ENCODE results near the gene BMERB1.

The BMERB1 gene

GRCh38 chr16:15498427-15499175 is 64.2 kb downstream of the BMERB1 start:
- DNase-seq (ENCODE audit: low read depth in 2 of 2), result no peak

DNA sequence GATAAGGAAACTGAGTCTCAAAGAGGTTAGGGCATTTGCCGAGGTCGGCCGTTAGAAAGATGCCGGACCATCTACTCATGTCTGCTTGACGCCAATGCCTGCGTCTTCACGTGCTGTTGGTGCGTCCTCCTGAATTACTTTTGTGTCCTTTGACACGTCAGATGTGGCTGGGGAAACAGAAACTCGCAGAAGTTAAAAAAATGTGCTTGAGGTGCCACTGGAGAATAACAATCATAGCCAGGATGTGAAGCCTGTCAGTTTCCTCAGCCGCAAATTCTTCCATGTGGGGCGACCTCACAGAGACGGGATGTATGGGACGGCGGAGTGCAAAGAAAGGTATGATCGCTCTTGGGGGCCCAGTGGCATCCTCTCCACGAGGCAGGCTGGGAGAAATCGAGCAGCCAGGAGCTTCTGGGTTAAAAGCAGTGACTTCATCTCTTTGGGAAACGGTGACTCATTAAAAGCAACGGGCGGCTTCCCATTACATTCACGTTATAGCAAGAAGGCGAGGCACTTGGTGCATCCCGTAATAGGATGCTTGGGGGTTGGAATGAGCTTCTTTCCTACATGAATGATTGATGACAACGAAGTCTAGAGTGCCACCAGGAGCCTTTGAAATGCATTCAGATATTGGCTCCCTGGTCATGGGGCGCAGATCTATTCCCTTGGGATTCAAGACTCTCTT is 67.8 kb downstream of the BMERB1 start:
- no peak for DNase-seq (ENCODE audit: low read depth in 2 of 2)

DNA sequence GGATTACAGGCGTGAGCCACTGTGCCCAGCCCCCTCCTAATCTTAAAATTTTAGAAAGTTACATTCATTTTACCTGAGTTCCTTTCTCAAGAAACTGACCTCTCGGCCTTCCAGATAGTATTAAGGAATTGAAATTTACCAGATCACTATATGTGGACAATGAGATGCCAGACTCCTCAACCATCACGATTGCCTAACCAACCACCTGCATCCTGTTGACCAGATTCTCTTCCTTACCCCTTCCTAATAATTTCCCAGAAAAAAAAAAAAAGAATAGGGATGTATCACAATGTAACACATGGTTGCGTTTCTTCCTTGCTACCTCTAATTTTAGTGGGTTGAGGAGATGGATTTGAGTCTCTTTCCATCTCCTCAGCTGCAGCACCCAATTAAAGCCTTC is 72.1 kb downstream of the BMERB1 start:
- DNase-seq (ENCODE audit: low read depth in 2 of 2), result no peak

GRCh38 chr16:15507301-15507958 is 73.0 kb downstream of the BMERB1 start:
- DNase-seq (ENCODE audit: low read depth in 2 of 2), result no peak

DNA sequence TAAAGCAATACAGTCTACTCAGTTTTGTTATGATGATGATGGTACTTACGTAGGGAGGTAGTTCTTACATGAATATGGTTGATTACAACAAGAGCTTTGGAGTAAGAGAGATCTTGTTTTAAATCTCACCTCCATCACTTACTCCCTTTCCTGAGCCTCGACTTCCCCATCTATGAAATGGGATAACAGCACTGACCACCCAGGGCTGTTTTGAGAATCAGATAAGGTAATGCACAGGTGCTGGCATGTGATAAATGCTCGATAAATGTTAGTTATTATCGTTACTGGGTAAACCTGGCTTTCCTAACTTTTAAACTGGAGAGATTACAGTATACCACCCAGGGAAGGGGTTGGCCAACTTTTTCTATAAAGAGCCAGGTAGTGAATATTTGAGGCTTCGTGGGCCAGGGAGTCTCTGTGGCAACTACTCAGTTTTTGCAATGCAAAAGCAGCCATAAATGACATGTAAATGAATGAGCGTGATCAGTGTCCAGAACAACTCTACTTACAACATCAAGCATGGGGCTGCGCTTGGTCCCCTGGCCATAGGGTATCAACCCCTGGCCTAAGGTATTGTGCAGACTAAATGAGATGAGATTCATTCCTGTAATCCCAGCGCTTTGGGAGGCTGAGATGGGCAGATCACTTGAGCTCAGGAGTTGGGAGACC is 73.7 kb downstream of the BMERB1 start:
- no peak for DNase-seq (ENCODE audit: low read depth in 2 of 2)

- peak in 1 of 2 donors; percentile 36 for DNase-seq (ENCODE audit: low read depth in 2 of 2)
Measured at GRCh38 chr16:15509051-15509592, 74.7 kb downstream of the BMERB1 start.

- no peak for DNase-seq (ENCODE audit: low read depth in 2 of 2)
Measured at GRCh38 chr16:15509593-15510535, 75.5 kb downstream of the BMERB1 start.

DNA sequence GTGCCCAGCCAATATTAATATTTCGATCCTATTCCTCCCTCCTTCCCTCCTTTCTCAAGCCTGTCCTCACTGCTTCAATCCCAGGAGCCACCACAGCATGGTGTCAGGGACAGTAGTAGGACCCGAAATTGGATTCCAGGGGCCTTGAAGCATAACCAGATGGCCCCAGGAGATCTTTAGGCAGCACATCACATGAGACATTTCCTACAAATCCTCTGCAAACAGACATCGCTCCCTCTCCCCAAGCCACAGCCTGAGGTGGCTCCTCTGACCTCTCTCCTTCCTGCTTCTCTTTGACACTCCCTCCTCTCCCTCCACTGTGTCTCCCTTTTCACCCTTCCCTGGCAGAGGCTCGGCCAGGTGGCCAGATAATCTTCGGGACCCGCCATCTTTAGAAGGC is 76.6 kb downstream of the BMERB1 start:
- no peak for DNase-seq (ENCODE audit: low read depth in 2 of 2)

DNA sequence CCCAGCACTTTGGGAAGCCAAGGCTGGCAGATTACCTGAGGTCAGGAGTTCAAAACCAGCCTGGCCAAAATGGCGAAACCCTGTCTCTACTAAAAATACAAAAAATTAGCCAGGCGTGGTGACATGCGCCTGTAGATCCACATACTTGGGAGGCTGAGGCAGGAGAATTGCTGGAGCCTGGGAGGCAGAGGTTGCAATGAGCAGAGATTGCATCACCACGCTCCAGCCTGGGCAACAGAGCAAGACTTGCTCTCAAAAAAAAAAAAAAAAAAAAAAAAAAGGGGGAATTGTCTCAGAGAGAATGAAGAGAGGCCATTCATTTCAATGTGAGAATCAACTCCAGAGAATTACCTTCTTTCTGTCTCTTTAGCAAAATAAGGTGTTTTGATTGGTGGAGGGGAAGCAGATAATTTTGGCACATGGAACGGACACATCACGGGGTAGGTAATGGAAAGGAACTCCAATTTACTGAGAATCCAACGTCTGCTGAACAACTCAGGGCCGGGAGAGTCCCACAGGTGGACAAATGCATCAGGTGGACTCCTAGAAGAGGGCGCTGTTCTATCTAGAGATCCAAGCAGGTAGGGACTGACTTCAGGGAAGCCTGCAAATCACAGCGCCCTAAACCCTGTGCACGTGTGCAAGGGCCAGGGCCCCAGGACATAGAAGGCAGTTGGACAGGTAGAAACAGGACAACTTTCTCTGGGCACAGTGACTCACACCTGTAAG is 77.5 kb downstream of the BMERB1 start:
- no peak for DNase-seq (ENCODE audit: low read depth in 2 of 2)

DNA sequence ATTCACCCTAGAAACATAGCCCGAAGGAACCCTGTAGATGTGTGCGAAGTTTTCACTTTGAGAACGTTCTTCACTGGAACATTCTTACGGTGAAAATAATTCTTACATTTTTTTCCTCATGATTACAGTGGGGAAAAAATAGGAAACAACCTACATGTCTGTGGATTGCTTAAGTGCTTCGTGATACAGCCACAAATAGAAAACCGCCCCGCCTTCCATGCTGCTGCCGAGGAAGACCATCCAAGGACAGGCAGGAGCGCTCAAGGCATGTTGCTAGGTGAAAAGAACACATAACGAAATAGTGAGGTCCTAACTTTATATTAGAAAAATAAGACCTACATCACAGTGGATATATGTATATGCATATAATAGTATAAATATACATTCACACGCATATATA is 78.8 kb downstream of the BMERB1 start:
- no peak for DNase-seq (ENCODE audit: low read depth in 2 of 2)

- no peak for DNase-seq (ENCODE audit: low read depth in 2 of 2)
Measured at GRCh38 chr16:15515992-15516391, 81.6 kb downstream of the BMERB1 start.

- no peak for DNase-seq (ENCODE audit: low read depth in 2 of 2)
Measured at GRCh38 chr16:15516609-15517008, 82.2 kb downstream of the BMERB1 start.

GRCh38 chr16:15517743-15518377 is 83.5 kb downstream of the BMERB1 start:
- DNase-seq (ENCODE audit: low read depth in 2 of 2), result no peak

DNA sequence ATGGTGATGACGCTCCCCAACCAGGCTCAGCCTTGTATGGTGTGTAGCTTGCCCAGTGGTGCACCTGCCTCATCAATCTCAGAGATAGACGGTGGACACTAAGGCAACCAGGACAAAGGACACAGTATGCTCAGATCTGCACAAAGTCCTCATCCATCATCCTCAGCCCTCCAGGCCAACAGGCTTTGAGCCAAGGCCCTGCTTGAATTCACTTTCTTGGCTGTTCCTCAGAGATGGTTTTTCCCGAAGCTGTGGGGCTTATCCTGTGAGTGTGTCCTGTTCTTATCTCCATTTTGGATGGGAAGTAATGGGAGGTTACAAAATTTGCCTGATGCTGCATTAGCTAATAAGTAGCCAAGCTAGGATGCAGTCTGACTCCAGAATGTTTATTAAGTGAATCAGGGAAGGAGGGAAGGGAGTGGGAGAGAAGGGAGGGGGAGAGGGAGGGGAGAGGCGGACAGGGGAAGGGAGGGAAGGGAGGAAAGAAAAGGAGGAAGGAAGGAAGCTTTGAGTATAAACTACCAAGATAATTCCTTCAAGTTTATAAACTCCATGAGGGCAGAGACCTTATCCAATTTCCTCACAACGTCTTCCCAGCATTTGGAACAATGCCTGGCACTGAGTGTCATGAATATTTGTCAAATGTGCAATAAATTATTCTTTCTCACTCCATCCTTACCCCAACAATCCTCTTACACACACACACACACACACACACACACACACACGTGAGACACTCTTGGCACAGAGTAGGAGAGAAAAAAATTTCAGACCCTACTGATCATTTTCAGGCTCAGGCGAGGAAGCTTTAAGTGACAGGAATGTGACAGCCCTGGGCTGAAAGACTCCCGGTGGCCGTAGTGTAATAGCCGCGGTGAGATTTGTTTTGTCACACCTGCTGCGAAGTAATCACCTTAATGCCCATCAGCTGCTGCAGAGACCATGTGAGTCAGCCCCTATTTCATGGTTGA is 84.3 kb downstream of the BMERB1 start:
- DNase-seq (ENCODE audit: low read depth in 2 of 2), result no peak

- no peak for DNase-seq (ENCODE audit: low read depth in 2 of 2)
Measured at GRCh38 chr16:15519790-15520189, 85.4 kb downstream of the BMERB1 start.

DNA sequence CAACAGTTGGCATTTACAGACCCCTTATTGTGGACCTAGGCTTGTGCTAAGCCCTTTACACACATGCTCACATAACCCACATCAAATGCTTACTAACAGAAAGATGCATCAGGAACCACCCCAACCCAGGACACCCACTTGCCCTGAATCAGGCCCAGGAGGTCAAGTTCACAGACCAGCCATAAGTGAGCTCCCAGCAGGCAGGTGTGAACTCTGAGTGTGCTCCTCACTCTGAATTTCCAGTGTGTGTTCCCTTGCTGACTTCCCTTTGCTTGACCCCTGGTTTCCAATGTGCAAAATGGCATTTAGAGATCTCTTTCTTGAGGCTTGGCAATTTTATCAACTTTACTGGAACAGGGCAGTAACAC is 87.0 kb downstream of the BMERB1 start:
- no peak for DNase-seq (ENCODE audit: low read depth in 2 of 2)

DNA sequence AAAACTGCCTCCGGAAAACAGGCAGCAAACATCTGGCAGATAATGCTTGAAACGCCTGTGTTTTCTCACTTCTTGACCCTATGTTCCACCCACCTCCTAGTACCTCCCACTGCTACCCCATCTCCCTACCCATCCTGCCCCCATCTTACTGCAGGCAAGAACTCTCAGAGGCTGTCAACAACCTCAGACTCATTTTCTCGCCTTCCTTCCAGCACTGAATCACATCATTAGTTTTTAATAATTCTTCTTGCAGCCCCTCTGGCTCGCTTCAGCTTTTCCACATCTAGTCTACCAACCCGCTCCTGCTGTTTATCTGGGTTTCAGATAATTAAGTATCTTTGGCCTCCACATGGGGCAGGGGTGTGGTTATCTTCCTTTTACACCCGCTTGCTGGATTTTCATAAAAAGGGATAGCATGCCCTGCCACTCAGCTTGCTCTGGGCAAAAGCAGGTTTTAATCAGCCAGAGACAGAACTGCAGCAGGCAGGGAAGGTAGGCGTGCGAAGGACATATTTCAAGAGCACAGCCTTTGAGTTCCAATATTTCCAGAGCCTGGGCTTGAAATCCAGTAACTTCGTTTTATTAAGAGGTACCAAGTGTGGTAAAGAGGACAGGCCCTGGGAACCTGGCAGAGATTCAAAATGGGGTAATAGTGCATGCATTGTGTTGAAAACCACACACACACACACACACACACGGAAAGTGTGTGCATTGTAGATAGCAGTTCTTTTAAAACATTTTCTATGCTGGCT is 87.5 kb downstream of the BMERB1 start:
- no peak for DNase-seq (ENCODE audit: low read depth in 2 of 2)

GRCh38 chr16:15523092-15523541 is 88.7 kb downstream of the BMERB1 start:
- DNase-seq (ENCODE audit: low read depth in 2 of 2), result no peak

All from stimulated activated CD4-positive, alpha-beta T cell treated with anti-CD3 and anti-CD28 coated beads, Interleukin-4, amount 100 ng/mL, for 48 hours (primary cell).